Measurements from ENCODE around the gene SLC9A7.

- TF ChIP-seq CTCF (conservative IDR thresholded peaks at IDR 0.05 in 1 of 2, IDR thresholded peaks at IDR 0.05 in 1 of 2; ENCODE audit: low read depth in 1 of 2, low read length in 2 of 2) (no peak), EZH2 (IDR thresholded peaks at IDR 0.05; ENCODE audit: low read length, missing control alignments) (no peak)
Measured at GRCh38 chrX:46791927-46792809, 33.2 kb upstream of the SLC9A7 start.
